ENCODE data around the gene SYT8.
"Not testable (repeated sequence)": the region's sequence is repeated elsewhere in the genome, so short reads cannot be mapped to it uniquely, and the experiment has no call there.

Gene SYT8

GRCh38 chr11:1834779-1835670, at the start of gene SYT8:
Gene SYT8, plus strand, starts transcription at chr11:1834990. Its CDS starts 116 bp downstream, at chr11:1835106.
- no peak for DNase-seq

- DNase-seq, result no peak
Measured at GRCh38 chr11:1785749-1786413, 48.9 kb upstream of the SYT8 start.

- no peak for DNase-seq
Measured at GRCh38 chr11:1786466-1786865, 48.3 kb upstream of the SYT8 start.

- no peak for DNase-seq
Measured at GRCh38 chr11:1791912-1792311, 42.9 kb upstream of the SYT8 start.

- no peak for DNase-seq
Measured at GRCh38 chr11:1792461-1792860, 42.3 kb upstream of the SYT8 start.

GRCh38 chr11:1793081-1793480, 41.7 kb upstream of the SYT8 start:
- DNase-seq, result no peak

GRCh38 chr11:1796413-1797011, 38.3 kb upstream of the SYT8 start:
- no peak for DNase-seq

- no peak for DNase-seq
Measured at GRCh38 chr11:1797391-1798125, 37.2 kb upstream of the SYT8 start.

- no peak for DNase-seq
Measured at GRCh38 chr11:1803246-1803645, 31.5 kb upstream of the SYT8 start.

GRCh38 chr11:1803835-1804519, 30.8 kb upstream of the SYT8 start:
- not testable (repeated sequence) for DNase-seq

- no peak for DNase-seq
Measured at GRCh38 chr11:1805525-1805924, 29.3 kb upstream of the SYT8 start.

- DNase-seq, result no peak
Measured at GRCh38 chr11:1807264-1807995, 27.4 kb upstream of the SYT8 start.

- DNase-seq, result no peak
Measured at GRCh38 chr11:1810761-1811160, 24.0 kb upstream of the SYT8 start.

GRCh38 chr11:1812274-1812673, 22.5 kb upstream of the SYT8 start:
- DNase-seq, result no peak

- DNase-seq, result no peak
Measured at GRCh38 chr11:1812801-1813200, 22.0 kb upstream of the SYT8 start.

- not testable (repeated sequence) for DNase-seq
Measured at GRCh38 chr11:1813356-1813755, 21.4 kb upstream of the SYT8 start.

- no peak for DNase-seq
Measured at GRCh38 chr11:1814691-1815090, 20.1 kb upstream of the SYT8 start.

- DNase-seq, result no peak
Measured at GRCh38 chr11:1815311-1815710, 19.5 kb upstream of the SYT8 start.

GRCh38 chr11:1815751-1816150, 19.0 kb upstream of the SYT8 start:
- no peak for DNase-seq

- no peak for DNase-seq
Measured at GRCh38 chr11:1817000-1817399, 17.8 kb upstream of the SYT8 start.

- DNase-seq, result no peak
Measured at GRCh38 chr11:1817511-1817910, 17.3 kb upstream of the SYT8 start.

- no peak for DNase-seq
Measured at GRCh38 chr11:1819074-1819473, 15.7 kb upstream of the SYT8 start.

Measured in activated effector memory CD4-positive, alpha-beta T cell treated with anti-CD3 and anti-CD28 coated beads, Interleukin-2, amount 50 U/mL, for 16 hours (primary cell).